Posterior cingulate gyrus (tissue), 11 donors: ENCODE results near the gene SUSD6.

Experiments used
- DNase-seq, 10 donors: peaks; one replicate each; pipeline versions ENCODE4 v3.0.0 to v3.0.0-alpha.2; 2020 to 2021; ENCODE audit warnings: mixed read lengths in 3 of 10
- intact Hi-C: fragments of 100-400 bp; cut with DNase I; formaldehyde crosslinking; loops from one replicate; pipeline ENCODE4 v1.15.1; 2023

The SUSD6 gene

GRCh38 chr14:69664865-69665526, 53.6 kb downstream of the SUSD6 start:
- DNase-seq, result no peak
- intact Hi-C loops, result no loop called here

GRCh38 chr14:69665631-69666030, 54.2 kb downstream of the SUSD6 start:
- intact Hi-C loops, result no loop called here

DNA sequence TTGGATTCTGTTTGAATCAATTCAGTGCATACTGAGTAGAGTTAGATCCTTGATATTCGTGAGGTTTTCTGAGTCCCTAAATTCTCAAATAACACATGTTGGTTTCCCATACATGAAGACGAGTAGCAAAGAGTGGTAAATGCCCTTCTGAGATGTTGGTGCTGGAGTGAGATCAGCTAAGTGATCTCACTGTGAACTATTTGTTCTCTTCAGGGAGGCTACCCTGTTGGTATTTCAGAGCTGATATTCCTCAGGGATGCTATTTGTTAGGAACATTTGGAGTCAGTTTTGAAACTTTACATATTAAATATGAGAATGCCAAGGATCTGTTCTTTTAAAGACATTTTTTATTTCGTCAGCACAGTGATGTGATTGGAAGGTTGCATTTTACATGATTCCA, 54.7 kb downstream of the SUSD6 start:
- intact Hi-C loops, result no loop called here
- no peak for DNase-seq

More at GRCh38 chr14:69665631-69666030, 54.2 kb downstream of the SUSD6 start:
- no peak for DNase-seq

GRCh38 chr14:69666690-69667211, 55.4 kb downstream of the SUSD6 start:
- intact Hi-C loops, result no loop called here
- no peak for DNase-seq

GRCh38 chr14:69667938-69668335, 56.5 kb downstream of the SUSD6 start:
- intact Hi-C loops, result no loop called here
- no peak for DNase-seq

DNA sequence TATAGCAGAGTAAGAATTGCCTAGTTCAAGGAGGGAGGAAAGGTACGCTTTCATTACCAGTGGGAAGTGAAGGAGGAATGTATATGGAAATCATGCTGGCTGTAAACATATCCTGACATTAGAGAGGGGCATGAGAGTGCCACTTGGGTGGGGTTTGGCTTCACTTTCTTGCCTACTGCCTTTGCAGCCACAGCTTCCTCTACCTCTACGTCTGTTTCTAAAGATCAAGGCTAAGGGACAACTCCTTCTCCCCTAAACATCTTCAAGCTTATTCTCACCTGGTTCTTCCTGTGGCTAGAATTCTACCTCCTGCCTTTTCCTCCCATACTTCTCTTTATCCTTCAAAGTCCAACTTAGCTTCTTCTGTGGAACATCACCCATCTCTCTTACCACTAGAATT, 58.0 kb downstream of the SUSD6 start:
- intact Hi-C loops, result no loop called here
- DNase-seq, result no peak

- DNase-seq, result no peak
- intact Hi-C loops, result no loop called here
Measured at GRCh38 chr14:69670093-69670492, 58.7 kb downstream of the SUSD6 start.

DNA sequence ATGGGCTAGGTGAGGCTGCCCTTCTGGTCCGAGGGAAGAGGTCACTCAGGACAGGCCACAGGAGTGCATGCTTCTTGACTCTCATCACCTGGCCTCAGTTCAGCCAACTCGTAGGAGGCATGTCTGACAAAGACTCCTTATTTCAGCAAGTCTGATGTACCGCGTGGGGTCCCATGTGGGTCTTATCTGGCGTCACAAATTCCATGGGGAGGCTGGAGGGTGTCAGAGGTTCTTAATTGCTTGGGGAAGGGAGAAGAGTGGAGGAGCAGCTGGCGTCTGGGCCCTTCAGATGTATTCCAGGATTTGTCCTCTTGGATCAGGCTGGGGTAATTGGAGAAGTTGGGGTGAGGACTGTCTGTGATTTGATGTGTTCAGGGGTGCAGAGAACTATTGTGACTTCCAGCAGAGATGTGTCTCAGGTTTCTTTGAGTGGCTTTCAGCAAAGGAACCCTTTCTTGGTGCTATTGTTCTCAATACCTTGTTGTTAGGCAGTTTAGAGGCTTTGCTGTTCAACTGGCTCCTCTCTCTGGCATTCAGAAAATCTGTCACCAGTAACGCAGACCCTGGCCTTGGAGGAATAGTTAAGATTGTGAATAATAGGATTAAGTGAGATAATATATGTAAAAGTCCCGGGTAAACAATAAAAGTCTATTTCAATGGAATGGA, 60.1 kb downstream of the SUSD6 start:
- intact Hi-C loops, result no loop called here
- DNase-seq, result no peak

DNA sequence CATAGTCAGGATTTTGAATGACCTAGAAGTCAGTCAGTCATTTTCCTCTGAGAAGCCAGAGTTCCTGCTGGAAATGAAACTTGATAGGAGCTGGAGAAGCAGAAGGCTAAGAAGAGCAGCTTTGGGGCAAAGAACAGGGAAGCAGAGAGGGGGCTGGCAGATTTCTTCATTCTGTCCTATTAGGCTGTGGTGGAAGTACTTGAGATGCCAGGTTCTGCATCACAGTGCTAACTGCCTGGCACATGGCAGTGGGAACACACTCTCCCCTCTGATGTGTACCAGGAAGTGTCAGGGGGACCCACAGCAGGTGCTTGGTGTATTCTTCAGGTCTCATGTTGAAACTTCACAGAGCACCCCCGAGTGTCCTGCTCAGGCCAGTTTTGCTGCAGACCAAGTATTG, 61.0 kb downstream of the SUSD6 start:
- intact Hi-C loops, result no loop called here
- no peak for DNase-seq

GRCh38 chr14:69673104-69673503, 61.7 kb downstream of the SUSD6 start:
- intact Hi-C loops, result no loop called here
- no peak for DNase-seq

DNA sequence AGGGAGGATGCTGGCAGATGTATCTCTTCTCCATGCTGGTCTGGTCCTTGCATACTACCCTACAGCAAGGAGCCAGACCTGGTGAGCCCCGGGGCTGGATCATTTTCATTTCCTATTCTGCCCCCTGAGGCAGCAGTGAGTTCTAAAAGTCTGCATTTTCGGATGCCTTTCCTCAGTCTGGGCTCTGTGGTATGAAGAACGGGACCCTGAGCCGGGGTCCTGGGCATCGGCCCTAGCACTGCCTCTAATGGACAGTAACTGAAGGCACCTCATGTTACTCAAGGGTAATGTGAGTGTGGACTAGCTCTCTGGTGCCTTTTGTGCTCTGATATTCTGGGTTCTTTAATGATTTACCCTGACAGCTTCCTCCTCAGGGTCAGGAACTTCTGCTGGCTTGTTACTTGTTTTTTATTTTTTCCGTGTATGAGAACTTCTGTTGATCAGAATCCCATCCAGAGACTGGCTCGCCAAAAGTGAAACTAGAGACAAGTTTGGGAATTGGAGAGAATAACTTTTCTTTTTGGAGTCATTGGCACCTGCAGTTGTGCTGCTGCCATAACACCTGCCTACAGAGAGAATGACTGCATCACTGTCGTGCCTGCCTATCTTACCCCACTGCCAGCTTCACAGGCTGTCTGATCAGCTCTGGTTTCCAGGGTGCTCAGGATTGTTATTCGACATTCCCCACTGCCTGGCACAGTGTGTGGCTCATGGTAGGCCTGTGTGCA, 62.3 kb downstream of the SUSD6 start:
- intact Hi-C loops, result no loop called here
- DNase-seq, result no peak

DNA sequence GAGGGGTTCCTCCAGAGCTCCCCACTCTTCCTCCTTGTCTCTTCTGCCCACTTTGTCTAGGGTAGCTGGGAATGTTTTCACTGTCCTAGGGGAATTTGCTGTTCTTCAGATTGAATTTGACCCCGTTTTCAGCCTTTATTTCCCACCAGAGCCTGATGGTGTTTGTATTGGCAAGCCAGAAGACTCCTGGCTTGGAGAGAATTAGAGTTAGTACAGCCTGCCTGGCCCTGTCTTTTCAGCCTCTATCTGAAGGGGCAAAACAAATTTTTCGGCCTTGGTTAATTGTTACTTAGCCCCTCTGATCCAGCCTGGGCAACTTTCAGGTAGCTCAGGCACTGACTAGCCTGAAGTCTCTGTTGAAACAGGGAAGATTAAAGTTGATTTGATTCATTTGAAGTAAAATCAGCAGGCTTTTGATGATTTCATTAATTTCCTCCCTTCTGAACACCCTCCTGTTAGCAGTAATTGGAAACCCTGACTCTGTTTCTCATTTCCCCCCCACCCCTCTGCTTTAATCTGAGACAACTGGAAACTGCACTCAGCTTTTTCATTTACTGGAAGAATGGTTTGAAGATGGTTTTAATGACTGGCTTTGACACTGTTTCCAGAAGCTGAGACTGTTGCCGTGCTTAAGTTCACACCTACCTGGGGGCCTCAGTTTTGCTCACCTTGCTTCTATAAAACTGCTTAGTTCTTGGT, 63.3 kb downstream of the SUSD6 start:
- intact Hi-C loops, result no loop called here
- no peak for DNase-seq

DNA sequence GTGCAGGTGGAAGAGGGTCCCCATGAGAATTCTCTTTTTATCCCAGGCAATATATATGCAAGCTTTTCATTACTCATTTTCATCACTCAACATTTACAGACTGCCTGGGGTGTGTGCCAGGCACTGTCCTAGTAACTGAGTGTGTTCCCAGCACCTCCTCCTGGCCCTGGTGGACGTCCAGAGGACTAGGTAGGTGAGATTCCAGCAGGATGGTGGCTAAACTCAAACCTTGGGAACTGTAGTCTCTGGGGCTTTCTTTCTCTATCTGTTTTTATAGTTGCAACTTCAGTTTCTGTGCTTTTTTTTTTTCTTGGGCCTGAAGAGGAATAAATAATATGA, 63.8 kb downstream of the SUSD6 start:
- no peak for DNase-seq
- intact Hi-C loops, result no loop called here

DNA sequence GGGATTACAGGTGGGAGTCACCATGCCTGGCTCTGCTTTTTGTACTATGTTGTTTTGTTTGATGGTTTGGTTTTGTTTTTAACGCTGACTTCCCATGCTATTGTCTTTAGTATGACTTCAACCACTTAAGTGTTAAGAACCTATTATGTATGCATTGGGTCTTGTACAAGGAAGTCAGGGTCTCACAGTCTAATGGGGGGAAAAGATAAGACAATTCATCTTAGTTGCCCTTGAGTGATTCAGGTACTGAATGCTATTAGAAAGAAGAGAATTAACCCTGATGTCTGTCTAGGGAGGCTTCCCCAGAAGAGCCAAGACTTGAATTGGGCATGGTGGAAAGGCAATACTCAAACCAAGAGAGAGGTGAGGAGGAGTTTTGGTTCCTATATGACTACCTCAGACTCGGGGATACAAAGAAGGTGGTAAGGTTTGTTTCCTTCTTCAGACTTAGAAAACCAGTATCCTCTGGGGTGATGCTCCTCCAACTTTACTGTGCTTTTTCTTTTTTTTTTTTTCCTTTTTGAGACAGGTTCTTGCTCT, 64.6 kb downstream of the SUSD6 start:
- intact Hi-C loops, result no loop called here

GRCh38 chr14:69676723-69677122, 65.3 kb downstream of the SUSD6 start:
- no peak for DNase-seq
- intact Hi-C loops, result no loop called here

More for the DNA sequence above, 64.6 kb downstream of the SUSD6 start:
- DNase-seq, result no peak

GRCh38 chr14:69680297-69680696, 68.9 kb downstream of the SUSD6 start:
- intact Hi-C loops, result loop anchor here (10.0 kb wide), 1 partner anchor 65 kb away; the partner anchor contains the start of gene SUSD6
- no peak for DNase-seq

DNA sequence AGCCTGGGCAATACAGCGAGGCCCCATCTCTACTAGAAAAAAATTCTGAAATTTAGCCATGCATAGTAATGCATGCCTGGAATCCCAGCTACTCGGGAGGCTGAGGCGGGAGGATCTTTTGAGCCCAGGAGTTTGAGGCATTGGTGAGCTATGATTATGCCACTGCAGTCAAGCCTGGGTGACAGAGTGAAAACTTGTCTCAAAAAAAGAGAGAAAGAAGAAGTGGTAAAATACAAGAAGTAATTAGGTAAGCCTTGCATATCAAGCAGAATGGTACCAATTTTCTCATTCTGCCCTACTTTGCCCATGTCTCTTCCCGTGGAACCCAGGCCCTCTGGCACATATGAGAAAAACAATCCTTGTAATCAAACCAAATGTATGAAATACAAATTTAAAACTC, 70.7 kb downstream of the SUSD6 start:
- intact Hi-C loops, result loop anchor here (10.0 kb wide), 1 partner anchor 67 kb away; the partner anchor contains the start of gene SUSD6
- no peak for DNase-seq

DNA sequence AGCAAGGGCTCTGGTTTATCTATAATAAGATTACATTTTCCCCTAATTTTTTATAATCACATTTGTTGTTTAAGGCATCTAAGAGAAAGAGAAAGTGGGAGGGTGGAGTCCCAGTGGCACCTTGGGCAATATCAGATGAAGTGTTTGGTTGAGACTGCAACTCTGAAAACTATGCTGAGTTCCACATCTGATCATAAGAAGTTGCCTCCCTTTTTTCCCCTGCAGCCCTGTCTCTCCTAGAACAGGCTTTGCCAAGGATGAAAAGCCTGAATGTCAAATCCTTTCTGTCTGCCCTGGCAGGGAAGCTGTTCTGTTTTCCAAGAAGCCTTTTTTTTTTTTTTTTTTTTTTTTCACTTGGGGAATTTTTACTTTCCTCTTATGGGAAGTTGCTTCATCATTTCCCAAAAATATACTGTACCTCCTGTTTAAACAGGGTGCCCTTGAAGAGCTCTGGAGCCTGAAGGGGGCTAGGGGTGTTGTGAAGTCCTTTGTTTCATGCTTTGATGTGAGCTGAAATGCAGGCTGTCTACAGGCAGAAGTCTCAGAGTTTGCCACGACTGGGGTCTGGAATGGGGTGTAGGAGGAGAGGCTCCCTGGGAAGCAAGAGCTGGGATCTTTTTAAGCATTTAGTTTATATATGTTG, 71.3 kb downstream of the SUSD6 start:
- DNase-seq, result no peak
- intact Hi-C loops, result loop anchor here (10.0 kb wide), 1 partner anchor 68 kb away; the partner anchor contains the start of gene SUSD6

DNA sequence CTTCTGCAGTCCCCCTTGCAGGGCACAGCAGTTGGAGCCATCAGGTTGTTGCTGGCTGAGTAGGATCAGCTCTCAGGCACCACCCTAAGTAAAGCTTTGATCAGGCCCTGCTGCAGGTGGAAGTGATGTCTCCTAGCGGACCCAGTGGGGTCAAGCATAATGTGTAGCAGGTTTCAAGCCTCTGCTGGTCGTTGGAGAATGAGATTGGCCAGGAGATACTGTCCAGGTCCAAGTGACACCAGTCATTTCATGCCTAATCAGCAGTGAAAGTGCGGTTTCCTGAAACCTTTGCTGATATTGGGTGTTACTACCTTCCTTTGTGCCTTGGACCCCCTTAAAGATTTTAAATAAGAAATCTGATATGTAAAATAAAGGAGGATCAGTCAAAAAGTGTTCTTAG, 72.6 kb downstream of the SUSD6 start:
- no peak for DNase-seq
- intact Hi-C loops, result loop anchor here (10.0 kb wide), 1 partner anchor 69 kb away; the partner anchor contains the start of gene SUSD6
